22Rv1 (cell line): ENCODE results near the gene LMO7.

Experiments used
- H3K27ac ChIP-seq: fragments of 450-650 bp; 2 replicates; pipeline ENCODE4 v1.5.1; 2017
- CTCF ChIP-seq: fragments of 450-650 bp; IDR thresholded peaks from 2 replicates; pipeline ENCODE4 v1.5.1; 2017; ENCODE audit warnings: mild to moderate bottlenecking
- ZFX ChIP-seq: fragments of 450-650 bp; IDR thresholded peaks from 2 replicates; pipeline ENCODE4 v1.6.1; 2017; ENCODE audit warnings: antibody characterized with exemption, borderline replicate concordance

The LMO7 gene

GRCh38 chr13:75797239-75797638 is 161.1 kb downstream of the LMO7 start:
- TF ChIP-seq CTCF (no peak), ZFX (no peak)
- no peak overlapping the region for H3K27ac ChIP-seq

GRCh38 chr13:75797719-75798118 is 161.6 kb downstream of the LMO7 start:
- TF ChIP-seq ZFX (no peak), CTCF (no peak)
- no peak overlapping the region for H3K27ac ChIP-seq

GRCh38 chr13:75798353-75799255 is 162.5 kb downstream of the LMO7 start:
- H3K27ac ChIP-seq = no peak overlapping the region

GRCh38 chr13:75800545-75800944 is 164.4 kb downstream of the LMO7 start:
- 0 out of 2 replicates have a peak, but pooled peaks have one; percentile 7 for TF ChIP-seq CTCF
- no peak for TF ChIP-seq ZFX
- no peak overlapping the region for H3K27ac ChIP-seq

More at GRCh38 chr13:75798353-75799255, 162.5 kb downstream of the LMO7 start:
- TF ChIP-seq ZFX = no peak
- TF ChIP-seq CTCF = no peak

- TF ChIP-seq ZFX (no peak), CTCF (no peak)
- H3K27ac ChIP-seq = no peak overlapping the region
Observed at GRCh38 chr13:75801388-75801945, 165.3 kb downstream of the LMO7 start.

GRCh38 chr13:75802161-75802560 is 166.0 kb downstream of the LMO7 start:
- no peak overlapping the region for H3K27ac ChIP-seq
- TF ChIP-seq CTCF (no peak), ZFX (no peak)

GRCh38 chr13:75803164-75803611 is 167.1 kb downstream of the LMO7 start:
- TF ChIP-seq CTCF (no peak), ZFX (no peak)
- no peak overlapping the region for H3K27ac ChIP-seq
